Measurements from ENCODE around the gene OLIG2.

DNA sequence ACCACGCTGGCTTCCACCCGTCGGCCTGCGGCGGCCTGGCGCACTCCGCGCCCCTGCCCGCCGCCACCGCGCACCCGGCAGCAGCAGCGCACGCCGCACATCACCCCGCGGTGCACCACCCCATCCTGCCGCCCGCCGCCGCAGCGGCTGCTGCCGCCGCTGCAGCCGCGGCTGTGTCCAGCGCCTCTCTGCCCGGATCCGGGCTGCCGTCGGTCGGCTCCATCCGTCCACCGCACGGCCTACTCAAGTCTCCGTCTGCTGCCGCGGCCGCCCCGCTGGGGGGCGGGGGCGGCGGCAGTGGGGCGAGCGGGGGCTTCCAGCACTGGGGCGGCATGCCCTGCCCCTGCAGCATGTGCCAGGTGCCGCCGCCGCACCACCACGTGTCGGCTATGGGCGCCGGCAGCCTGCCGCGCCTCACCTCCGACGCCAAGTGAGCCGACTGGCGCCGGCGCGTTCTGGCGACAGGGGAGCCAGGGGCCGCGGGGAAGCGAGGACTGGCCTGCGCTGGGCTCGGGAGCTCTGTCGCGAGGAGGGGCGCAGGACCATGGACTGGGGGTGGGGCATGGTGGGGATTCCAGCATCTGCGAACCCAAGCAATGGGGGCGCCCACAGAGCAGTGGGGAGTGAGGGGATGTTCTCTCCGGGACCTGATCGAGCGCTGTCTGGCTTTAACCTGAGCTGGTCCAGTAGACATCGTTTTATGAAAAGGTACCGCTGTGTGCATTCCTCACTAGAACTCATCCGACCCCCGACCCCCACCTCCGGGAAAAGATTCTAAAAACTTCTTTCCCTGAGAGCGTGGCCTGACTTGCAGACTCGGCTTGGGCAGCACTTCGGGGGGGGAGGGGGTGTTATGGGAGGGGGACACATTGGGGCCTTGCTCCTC is 1.9 kb downstream of the OLIG2 start:
- TF ChIP-seq, protein P1, sequence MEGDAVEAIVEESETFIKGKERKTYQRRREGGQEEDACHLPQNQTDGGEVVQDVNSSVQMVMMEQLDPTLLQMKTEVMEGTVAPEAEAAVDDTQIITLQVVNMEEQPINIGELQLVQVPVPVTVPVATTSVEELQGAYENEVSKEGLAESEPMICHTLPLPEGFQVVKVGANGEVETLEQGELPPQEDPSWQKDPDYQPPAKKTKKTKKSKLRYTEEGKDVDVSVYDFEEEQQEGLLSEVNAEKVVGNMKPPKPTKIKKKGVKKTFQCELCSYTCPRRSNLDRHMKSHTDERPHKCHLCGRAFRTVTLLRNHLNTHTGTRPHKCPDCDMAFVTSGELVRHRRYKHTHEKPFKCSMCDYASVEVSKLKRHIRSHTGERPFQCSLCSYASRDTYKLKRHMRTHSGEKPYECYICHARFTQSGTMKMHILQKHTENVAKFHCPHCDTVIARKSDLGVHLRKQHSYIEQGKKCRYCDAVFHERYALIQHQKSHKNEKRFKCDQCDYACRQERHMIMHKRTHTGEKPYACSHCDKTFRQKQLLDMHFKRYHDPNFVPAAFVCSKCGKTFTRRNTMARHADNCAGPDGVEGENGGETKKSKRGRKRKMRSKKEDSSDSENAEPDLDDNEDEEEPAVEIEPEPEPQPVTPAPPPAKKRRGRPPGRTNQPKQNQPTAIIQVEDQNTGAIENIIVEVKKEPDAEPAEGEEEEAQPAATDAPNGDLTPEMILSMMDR (IDR thresholded peaks at IDR 0.05 in 4 of 5, conservative IDR thresholded peaks at IDR 0.05 in 1 of 5): no peak
- TF ChIP-seq POLR2A (IDR thresholded peaks at IDR 0.05): no peak

Measured in gastrocnemius medialis (tissue), 4 donors.